AG04450 (cell line): ENCODE data around the gene MTA1. TPM values are rescaled to one million over a fixed set of nuclear protein-coding genes. Genes with fewer than 3 reads are reported as not detected.

Experiments
- CTCF ChIA-PET: fragments of 300-600, 350-600 bp; formaldehyde crosslinking; extraction: SDS; loops from one replicate; lab custom pipeline; 2022; ENCODE audit warnings: antibody characterized with exemption, inconsistent platforms; lab: Charles Lee
- POLR2A ChIA-PET: fragments of 350-600 bp; formaldehyde crosslinking; extraction: SDS; loops from one replicate; lab custom pipeline; 2021; ENCODE audit warnings: antibody characterized with exemption, inconsistent platforms; lab: Yijun Ruan, JAX
- DNase-seq: peaks from one replicate; pipeline ENCODE4 v3.0.0-alpha.2; 2011; ENCODE audit warnings: low read depth, low spot score
- H3K27ac ChIP-seq: one replicate; pipeline ENCODE4 v1.5.1; 2012; ENCODE audit warnings: low read depth, low read length, control low read depth
- H3K27me3 ChIP-seq: one replicate; pipeline ENCODE4 v1.6.0; 2012; ENCODE audit warnings: low read length; ENCODE audit not compliant: control insufficient read depth, insufficient read depth
- H3K4me3 ChIP-seq: 2 replicates; pipeline ENCODE4 v1.5.1; 2011; ENCODE audit warnings: mild to moderate bottlenecking, low read depth, low read length, control low read depth
- H3K9me3 ChIP-seq: 2 replicates; pipeline ENCODE4 v1.5.1; 2012; ENCODE audit warnings: low read length; ENCODE audit not compliant: control insufficient read depth, insufficient read depth
- CTCF ChIP-seq: IDR thresholded peaks from 2 replicates; pipeline ENCODE4 v1.5.1; 2011; ENCODE audit warnings: low read depth, low read length, control low read depth, inconsistent platforms
- polyA plus RNA-seq: library from polyadenylated mRNA; depleted of rRNA; stranded (reverse); fragments of >200 nt; gene quantifications from 2 replicates; pipeline ENCODE4 v1.2.3, GENCODE V29; 2011

The MTA1 gene
- polyA plus RNA-seq, 1 experiment, result 36.0 TPM

GRCh38 chr14:105390849-105391500, 28.7 kb upstream of the MTA1 start:
- ChIA-PET POLR2A (no interaction called here), CTCF (no interaction called here)
- H3K27ac ChIP-seq, result no peak overlapping the region
- no peak for TF ChIP-seq CTCF
- H3K27me3 ChIP-seq, result no peaks in the 10 kb centered on the region
- no peaks in the 10 kb centered on the region for H3K9me3 ChIP-seq
- H3K4me3 ChIP-seq, result no peak overlapping the region
- DNase-seq, result no peak

- Histone ChIP-seq H3K27me3 (no peaks in the 10 kb centered on the region), H3K9me3 (no peaks in the 10 kb centered on the region), H3K27ac (no peak overlapping the region), H3K4me3 (no peak overlapping the region)
- ChIA-PET POLR2A (no interaction called here), CTCF (no interaction called here)
- TF ChIP-seq CTCF, result no peak
- no peak for DNase-seq
These were observed 28.1 kb upstream of the MTA1 start for GRCh38 chr14:105391541-105391940.

- no peak overlapping the region for H3K4me3 ChIP-seq
- no peak for TF ChIP-seq CTCF
- H3K27ac ChIP-seq, result no peak overlapping the region
- ChIA-PET CTCF (interaction anchor here (0.6 kb wide), 1 partner anchor 22 kb away, joined by 3 read pairs; no protein-coding TSS in a partner anchor), POLR2A (no interaction called here)
- peaks cover 3% of the 10 kb centered on the region; the same call in 1 of the 2 replicates for H3K9me3 ChIP-seq
- H3K27me3 ChIP-seq, result no peaks in the 10 kb centered on the region
- DNase-seq, result no peak
These were observed 27.2 kb upstream of the MTA1 start for GRCh38 chr14:105392131-105393090.

GRCh38 chr14:105393151-105393550, 26.5 kb upstream of the MTA1 start:
- ChIA-PET CTCF (no interaction called here), POLR2A (no interaction called here)
- DNase-seq, result no peak
- H3K27me3 ChIP-seq, result no peaks in the 10 kb centered on the region
- no peak overlapping the region for H3K27ac ChIP-seq
- no peak for TF ChIP-seq CTCF
- H3K4me3 ChIP-seq, result no peak overlapping the region
- peaks cover 7% of the 10 kb centered on the region; the same call in 1 of the 2 replicates for H3K9me3 ChIP-seq
